Fibroblast of skin of left quadriceps (primary cell): ENCODE results near the gene RNASE11.
A peak's percentile ranks its signal among the peaks of the same experiment; 100 is the strongest.
"Not testable (repeated sequence)": the region's sequence is repeated elsewhere in the genome, so short reads cannot be mapped to it uniquely, and the experiment has no call there.

Experiments
- DNase-seq, 2 experiments: peaks; one replicate each; pipeline ENCODE4 v3.0.0-alpha.2; 2013; ENCODE audit warnings: low read depth in 2 of 2

RNASE11 gene

GRCh38 chr14:20614038-20614840 lies 26.4 kb upstream of the RNASE11 start:
- DNase-seq: no peak

- DNase-seq: peak; percentile 94
Measured at GRCh38 chr14:20613094-20614037, 25.6 kb upstream of the RNASE11 start.

- DNase-seq: no peak
Measured at GRCh38 chr14:20612403-20612802, 24.6 kb upstream of the RNASE11 start.

GRCh38 chr14:20611277-20611676 lies 23.5 kb upstream of the RNASE11 start:
- no peak for DNase-seq

GRCh38 chr14:20610002-20610765 lies 22.4 kb upstream of the RNASE11 start:
- peak; percentile 56 to 64 for DNase-seq

GRCh38 chr14:20609215-20610001 lies 21.6 kb upstream of the RNASE11 start:
- DNase-seq: peak; percentile 77 to 79

GRCh38 chr14:20608383-20609110 lies 20.7 kb upstream of the RNASE11 start:
- no peak for DNase-seq

- no peak for DNase-seq
Measured at GRCh38 chr14:20607617-20608016, 19.8 kb upstream of the RNASE11 start.

GRCh38 chr14:20606902-20607242 lies 19.1 kb upstream of the RNASE11 start:
- DNase-seq: no peak

GRCh38 chr14:20606190-20606901 lies 18.5 kb upstream of the RNASE11 start:
- no peak for DNase-seq

- no peak for DNase-seq
Measured at GRCh38 chr14:20603813-20604690, 16.3 kb upstream of the RNASE11 start.

- DNase-seq: no peak
Measured at GRCh38 chr14:20602583-20602982, 14.8 kb upstream of the RNASE11 start.

GRCh38 chr14:20601522-20601921 lies 13.7 kb upstream of the RNASE11 start:
- no peak for DNase-seq

GRCh38 chr14:20597108-20597507 lies 9.3 kb upstream of the RNASE11 start:
- no peak for DNase-seq

GRCh38 chr14:20595726-20596125 lies 7.9 kb upstream of the RNASE11 start:
- not testable (repeated sequence) for DNase-seq

- DNase-seq: no peak
Measured at GRCh38 chr14:20592574-20592973, 4.8 kb upstream of the RNASE11 start.

- no peak for DNase-seq
Measured at GRCh38 chr14:20591235-20591634, 3.4 kb upstream of the RNASE11 start, which contains the start of gene RNASE12. Gene RNASE12 (minus strand): TSS chr14:20591376. CDS start chr14:20590723, 653 bp downstream.

GRCh38 chr14:20583908-20584307 lies 3.9 kb downstream of the RNASE11 start:
- no peak for DNase-seq

- no peak for DNase-seq
Measured at GRCh38 chr14:20583142-20583541, 4.7 kb downstream of the RNASE11 start.
